ENCODE measurements around the gene MAP7. TPM values are rescaled to one million over a fixed set of nuclear protein-coding genes. Genes with fewer than 3 reads are reported as not detected.
"Not testable (repeated sequence)": the region's sequence is repeated elsewhere in the genome, so short reads cannot be mapped to it uniquely, and the experiment has no call there.

MAP7 gene
- 1 to 10 TPM in 2 of 10 donors, under 1 TPM in 8; 0.30 to 2.7 (median 0.43) TPM for polyA plus RNA-seq (ENCODE audit: insufficient read length in 10 of 10)
- long read RNA-seq, donor 1 = 0 reads
- long read RNA-seq, donor 2 = 0 reads
- long read RNA-seq, donor 3 = 0 reads
- long read RNA-seq, donor 4 = 0 reads
- long read RNA-seq, donor 5, full-length matches to known transcripts = 1 of 1 reads
- long read RNA-seq, donor 5, partial matches to known transcripts = 0 of 1 reads
- long read RNA-seq, donor 5, other reads (novel, unspliced or antisense) = 0 of 1 reads
- long read RNA-seq, donor 6 = 0 reads
- long read RNA-seq, donor 7 = 0 reads
- long read RNA-seq, donor 8 = 0 reads
- long read RNA-seq, donor 9 = 0 reads

GRCh38 chr6:136550330-136551071, at the start of gene MAP7:
MAP7 (minus strand) TSS chr6:136550422; CDS start chr6:136550408, 14 bp downstream.
- peak in 2 of 3 donors; percentile 21 to 71 for DNase-seq

DNA sequence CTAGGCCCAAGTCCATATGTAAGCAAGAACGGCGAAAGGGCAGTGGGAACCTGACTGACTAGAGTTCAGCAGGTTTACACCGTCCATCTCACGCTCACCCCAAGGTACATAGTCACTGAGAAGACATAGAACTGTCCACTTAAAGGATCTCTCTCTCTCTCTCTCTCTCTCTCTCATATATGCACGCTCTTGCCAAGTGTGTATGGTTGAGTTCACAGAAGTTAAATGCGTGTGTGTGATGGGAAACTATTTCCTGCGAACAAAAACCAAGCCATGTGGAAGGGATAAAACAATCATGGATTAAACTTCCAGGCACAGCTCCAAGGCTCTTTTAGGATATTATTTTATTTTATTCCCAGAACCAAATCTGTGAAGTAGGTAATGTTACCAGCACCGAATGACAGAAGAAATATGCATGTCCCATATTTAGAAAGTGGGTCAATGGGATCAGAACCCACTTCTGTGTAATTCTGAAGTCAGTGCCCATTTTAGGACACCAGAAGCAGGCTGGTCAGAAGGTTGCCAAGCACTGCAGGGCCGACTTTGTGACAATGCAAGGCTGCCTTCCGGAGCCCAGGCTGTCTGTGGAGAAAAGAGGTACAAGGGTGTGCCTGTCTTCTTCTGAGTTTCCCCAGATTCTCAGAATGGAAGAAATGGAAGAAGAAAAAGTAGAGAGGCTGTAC, 49.2 kb upstream of the MAP7 start:
- DNase-seq = peak; percentile 38 to 70 (median 47)

- no peak for DNase-seq
Observed at GRCh38 chr6:136598048-136598447, 47.8 kb upstream of the MAP7 start.

- no peak for DNase-seq
Observed at GRCh38 chr6:136594671-136595070, 44.4 kb upstream of the MAP7 start.

DNA sequence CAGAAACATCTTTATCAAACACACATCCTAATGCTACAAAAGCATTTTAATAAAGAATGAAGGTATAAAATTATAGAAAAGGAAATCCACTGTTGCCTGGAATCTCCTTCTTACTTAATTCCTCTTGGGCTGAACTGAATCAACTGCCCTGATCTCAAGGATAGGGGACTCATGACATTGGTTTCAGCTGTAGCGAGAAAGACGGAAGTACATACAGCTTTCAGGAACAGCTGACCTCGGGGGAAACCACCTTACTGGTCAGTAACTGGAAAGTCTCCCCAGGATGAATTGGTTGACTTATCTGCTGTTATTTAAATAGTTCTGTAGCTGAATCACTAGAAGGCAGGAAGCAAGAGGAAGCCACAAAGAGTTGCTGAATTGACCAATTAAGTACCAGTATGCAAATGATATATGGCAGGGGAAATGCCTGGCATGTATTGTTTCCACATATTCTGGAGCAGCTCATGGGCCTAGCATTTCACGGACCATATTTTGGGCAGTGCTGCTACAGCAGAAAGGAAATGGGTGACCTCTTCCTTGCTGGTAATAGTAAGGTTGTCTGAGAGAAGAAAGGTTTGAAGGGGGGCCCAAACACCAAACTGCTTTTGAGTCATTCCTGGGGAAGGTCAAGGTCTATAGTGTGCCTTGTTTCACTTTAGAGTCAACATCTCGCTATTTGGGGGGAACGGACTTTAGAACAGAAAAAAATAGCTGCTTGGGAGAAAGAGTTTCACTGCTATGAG, 43.7 kb upstream of the MAP7 start:
- peak in 1 of 3 donors; percentile 86 for DNase-seq

DNA sequence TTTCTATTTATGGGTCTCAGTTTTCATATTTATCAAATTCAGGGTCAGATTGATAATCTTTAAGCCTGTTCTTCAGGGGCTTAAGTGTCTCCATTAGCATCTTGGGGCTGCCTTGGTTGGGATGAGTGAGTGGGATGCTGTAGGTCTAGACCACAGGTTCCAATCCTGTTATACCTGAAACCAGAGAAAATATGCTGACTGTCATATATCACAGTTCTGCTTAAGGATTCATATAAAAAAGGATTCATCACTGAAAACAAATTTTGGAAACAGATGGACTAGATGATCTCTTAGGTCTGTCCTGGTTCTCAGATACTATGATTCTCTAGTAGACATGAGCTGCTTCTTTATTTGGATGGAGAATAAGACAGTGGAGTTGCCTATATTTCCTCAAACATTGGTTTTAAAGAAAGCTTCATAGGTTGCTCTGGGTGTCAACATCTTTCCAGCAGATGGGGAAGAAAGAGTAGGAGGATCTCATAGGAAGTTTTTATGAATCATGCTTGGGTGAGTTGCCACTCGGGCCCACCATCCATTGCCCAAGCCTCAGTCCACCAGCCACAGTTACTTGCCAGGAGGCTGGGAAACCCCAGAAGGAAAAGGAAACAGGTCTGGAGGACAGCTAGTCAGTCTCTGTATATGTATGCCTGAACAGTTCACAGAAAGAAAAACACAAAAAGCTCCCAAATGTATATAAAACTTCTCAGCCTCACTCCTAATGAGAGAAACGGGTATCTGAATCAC, 42.9 kb upstream of the MAP7 start:
- no peak for DNase-seq

- DNase-seq = no peak
Observed at GRCh38 chr6:136591617-136592016, 41.4 kb upstream of the MAP7 start.

- DNase-seq = not testable (repeated sequence)
Observed at GRCh38 chr6:136590846-136591245, 40.6 kb upstream of the MAP7 start.

- DNase-seq = no peak
Observed at GRCh38 chr6:136587527-136587926, 37.3 kb upstream of the MAP7 start.

GRCh38 chr6:136586295-136586694, 36.1 kb upstream of the MAP7 start:
- DNase-seq = peak in 1 of 3 donors; percentile 62

- not testable (repeated sequence) for DNase-seq
Observed at GRCh38 chr6:136585523-136585922, 35.3 kb upstream of the MAP7 start.

- not testable (repeated sequence) for DNase-seq
Observed at GRCh38 chr6:136584290-136584689, 34.1 kb upstream of the MAP7 start.

DNA sequence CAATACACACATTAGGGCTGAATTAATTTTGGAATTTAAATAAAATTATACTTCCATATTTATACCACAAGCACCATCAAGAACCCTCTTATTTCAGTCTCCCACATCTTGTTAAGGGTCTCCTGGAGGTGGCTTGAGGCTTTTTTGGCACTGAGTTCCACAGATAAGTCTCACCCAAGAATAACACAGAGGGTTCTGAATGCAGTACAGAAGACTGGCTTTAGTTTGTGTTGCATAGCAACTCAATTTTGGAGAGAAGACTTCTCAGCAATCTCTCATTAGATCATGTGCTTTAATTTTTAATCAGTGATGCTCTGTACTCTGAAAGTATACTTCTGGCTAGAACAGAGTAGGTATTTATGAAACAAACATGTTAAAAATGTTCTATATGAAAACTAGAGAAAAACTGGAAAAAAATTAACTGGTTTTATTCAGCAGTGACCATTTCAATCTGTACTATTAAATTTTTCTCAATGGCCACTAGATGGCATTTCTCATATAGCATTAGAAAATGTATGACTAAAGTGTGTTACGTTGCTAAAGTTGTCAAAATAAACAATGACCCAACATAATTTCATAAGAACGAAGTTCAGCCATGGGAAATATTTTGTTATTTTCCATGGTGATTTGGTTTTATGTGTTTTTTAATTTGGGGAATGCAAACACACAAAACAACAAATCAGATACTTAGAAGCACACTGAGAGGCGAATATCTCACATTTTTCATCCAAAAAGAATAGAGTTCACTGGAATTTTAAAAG, 32.7 kb upstream of the MAP7 start:
- DNase-seq = peak; percentile 19 to 58 (median 41)

DNA sequence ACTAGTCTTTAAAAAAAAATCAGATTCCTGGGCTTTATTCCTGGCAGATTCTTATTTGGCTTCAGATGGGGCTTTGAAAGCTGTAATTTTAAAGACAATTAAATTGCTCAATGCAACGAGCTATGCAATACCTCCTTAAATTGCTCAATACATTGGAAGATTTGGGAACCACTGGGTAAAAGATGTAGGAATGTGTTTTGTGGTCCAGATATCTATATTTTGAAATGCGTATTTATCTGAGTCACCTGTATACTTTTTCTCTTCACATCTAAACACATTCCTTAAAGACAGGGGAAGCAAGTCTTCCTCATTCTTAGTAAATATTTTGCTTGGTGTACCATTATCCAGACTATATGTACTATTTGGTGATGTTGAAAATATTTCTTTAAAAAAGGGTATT, 29.6 kb upstream of the MAP7 start:
- DNase-seq = no peak

GRCh38 chr6:136576821-136577220, 26.6 kb upstream of the MAP7 start:
- DNase-seq = no peak

DNA sequence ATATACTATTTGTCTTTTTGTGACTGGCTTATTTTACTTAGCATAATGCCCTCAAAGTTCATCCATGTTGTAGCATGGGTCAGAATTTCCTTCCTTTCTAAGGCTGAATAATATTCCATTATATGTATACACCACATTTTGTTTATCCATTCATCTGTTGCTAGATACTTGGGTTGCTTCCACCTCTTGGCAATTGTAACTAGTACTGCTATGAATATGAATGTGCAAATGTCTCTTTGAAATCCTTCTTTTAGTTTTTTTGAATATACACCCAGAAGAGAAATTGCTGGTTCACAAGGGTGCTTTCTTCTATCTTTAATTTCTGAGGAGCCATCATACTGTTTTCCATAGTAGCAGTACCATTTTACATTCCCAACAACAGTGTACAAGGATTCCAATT, 21.3 kb upstream of the MAP7 start:
- DNase-seq = no peak

GRCh38 chr6:136571065-136571464, 20.8 kb upstream of the MAP7 start:
- no peak for DNase-seq

GRCh38 chr6:136568129-136568528, 17.9 kb upstream of the MAP7 start:
- DNase-seq = no peak

GRCh38 chr6:136567688-136568087, 17.5 kb upstream of the MAP7 start:
- no peak for DNase-seq

GRCh38 chr6:136566851-136567250, 16.6 kb upstream of the MAP7 start:
- no peak for DNase-seq
